Activated CD4-positive, alpha-beta T cell treated with anti-CD3 and anti-CD28 coated beads for 4 hours (primary cell): Measurements from ENCODE around the gene ZCCHC3.
"Not testable (repeated sequence)": the region's sequence is repeated elsewhere in the genome, so short reads cannot be mapped to it uniquely, and the experiment has no call there.

Experiments
- DNase-seq, 2 donors: peaks; one replicate each; pipeline ENCODE4 v3.0.0-alpha.2; 2020

Gene ZCCHC3

DNA sequence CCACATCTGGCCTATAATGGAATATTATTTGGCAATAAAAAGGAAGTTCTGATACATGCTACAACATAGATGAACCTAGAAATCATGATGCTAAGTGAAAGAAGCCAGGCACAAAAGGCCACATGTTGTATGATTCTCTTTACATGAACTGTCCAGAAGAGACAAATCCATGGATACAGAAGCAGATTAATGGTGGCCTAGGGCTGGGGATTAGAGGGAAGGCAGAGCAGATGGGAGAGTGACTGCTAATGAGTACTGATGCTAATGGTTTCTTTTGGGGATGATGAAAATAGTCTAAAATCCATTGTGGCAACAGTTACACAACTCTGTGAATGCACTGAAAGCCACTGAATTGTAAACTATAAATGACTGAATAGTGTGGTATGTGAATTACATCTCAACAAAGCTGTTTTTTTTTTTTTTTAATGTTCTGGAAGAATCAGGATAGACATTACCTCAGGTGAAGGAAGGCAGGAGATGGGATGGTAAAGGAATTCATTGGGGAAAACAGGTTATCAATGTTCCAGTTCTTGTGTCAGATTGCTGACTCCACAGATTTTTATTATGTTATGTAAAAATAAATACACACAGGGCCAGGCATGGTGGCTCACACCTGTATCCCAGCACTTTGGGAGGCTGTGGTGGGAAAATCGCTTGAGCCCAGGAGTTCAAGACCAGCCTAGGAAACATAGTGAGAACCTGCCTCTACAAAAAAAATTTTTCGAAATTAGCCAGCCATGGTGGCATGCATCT, 19.1 kb downstream of the ZCCHC3 start:
- DNase-seq: no peak

DNA sequence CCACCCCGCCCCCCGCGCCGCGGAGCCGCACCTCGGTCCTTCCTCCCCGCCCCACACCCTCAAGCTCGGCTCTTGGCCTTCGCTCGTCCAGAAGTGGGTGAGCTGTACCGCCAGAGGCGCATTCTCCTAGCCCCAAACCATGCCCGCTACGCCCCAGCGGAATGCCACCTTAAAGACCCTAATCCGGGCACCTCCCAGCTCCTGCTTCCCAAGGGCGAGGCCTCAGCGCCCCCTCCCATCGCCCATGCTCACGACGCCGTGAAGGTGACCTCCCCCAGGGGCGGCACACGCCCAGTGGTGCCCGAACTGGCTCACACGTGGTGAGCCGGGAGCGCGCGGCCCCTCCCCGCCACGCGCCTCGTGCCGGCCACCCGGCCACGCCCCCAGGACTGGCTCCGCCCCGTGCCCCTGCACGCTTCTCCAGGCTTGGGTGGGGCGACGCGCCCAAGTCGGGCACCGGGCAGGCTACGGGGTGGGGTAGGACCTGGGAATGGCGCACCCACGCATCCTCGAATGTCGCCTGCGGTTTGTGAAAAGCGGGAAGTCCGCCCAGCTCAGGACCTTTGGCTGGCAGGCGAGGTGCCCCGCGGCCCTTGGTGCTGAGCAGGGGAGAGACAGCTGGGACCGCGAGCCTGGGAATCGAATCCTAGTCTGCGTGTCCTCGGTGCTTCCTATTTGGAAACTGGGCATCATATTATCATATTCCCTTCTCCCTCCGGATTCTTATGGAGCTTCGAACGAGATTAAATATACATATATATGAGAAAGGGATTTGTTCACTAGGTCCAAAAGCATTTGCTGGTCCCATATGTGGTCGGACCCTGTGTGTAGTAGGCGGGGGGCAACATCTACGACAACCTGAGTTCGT, 27.0 kb downstream of the ZCCHC3 start:
- DNase-seq: peak; percentile 91 to 92

DNA sequence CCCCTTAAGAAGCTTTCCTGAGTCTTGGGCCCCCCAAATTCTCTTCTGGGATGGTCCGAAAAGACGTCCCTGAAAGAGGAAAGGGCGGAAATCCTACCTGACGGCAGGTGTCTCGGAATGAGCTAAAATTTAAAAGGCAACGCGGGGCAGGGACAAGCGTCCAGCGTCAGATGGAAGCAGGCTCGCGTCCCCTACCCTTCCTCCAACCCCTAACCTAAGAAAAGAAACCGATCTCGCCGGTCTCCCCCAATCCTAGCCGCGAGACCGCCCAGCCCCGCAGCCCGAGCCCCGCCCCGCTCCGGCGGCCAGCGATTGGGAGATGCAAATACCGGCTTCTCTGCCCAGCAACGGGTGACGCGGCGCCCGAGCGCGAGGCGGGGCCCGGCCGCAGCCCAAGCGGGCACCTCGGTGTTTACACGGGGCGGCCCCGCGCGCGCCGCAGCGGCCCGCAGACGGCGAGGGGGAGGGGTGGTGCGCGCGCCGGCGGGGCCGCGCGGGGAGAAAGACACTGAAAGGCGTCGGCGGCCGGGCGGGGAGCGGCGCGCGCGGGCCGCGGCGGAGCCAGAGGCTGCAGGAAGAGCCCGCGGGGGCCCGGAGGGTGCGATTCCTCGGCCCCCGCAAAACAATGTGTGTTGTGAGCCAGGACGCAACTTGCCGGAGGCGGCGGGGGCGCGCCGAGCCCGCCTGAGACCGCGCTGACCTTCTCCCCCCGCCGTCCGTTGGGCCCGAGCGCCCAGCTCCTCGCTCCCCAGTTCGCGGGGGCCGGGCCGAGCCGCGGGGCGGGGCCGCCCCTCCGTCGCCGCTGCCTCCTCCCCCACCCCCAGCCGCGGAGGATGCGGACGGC, 27.9 kb downstream of the ZCCHC3 start, which contains the start of gene SOX12:
SOX12 (plus strand) TSS at position 508 of the 844 bp plus-strand sequence. CDS start 373 bp downstream, outside the sequence.
- DNase-seq: peak; percentile 95 to 98

DNA sequence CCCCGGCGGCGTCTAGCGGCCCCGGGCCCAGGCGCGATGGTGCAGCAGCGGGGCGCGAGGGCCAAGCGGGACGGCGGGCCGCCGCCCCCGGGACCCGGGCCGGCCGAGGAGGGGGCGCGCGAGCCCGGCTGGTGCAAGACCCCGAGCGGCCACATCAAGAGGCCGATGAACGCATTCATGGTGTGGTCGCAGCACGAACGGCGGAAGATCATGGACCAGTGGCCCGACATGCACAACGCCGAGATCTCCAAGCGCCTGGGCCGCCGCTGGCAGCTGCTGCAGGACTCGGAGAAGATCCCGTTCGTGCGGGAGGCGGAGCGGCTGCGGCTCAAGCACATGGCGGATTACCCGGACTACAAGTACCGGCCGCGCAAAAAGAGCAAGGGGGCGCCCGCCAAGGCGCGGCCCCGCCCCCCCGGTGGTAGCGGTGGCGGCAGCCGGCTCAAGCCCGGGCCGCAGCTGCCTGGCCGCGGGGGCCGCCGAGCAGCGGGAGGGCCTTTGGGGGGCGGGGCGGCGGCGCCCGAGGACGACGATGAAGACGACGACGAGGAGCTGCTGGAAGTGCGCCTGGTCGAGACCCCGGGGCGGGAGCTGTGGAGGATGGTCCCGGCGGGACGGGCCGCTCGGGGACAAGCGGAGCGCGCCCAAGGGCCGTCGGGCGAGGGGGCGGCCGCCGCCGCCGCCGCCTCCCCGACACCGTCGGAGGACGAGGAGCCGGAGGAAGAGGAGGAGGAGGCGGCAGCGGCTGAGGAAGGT, 28.7 kb downstream of the ZCCHC3 start:
- peak; percentile 45 to 48 for DNase-seq

DNA sequence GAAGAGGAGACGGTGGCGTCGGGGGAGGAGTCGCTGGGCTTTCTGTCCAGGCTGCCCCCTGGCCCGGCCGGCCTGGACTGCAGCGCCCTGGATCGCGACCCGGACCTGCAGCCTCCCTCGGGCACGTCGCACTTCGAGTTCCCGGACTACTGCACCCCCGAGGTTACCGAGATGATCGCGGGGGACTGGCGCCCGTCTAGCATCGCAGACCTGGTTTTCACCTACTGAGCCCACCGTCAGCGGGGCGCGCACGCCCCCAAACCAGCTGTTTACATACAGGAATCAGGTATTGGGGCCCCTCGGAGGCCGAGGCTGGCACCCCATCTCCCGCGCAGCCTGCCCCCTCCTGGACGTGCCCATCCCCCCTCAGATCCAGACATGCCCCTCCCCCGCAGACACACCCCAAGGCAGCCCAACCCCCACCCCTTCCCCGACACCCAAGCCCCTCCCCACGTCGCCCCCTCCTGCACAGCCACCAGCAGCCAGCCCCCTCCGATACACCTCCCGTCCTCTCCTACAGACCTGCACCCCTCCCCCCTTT, 29.3 kb downstream of the ZCCHC3 start:
- no peak for DNase-seq

DNA sequence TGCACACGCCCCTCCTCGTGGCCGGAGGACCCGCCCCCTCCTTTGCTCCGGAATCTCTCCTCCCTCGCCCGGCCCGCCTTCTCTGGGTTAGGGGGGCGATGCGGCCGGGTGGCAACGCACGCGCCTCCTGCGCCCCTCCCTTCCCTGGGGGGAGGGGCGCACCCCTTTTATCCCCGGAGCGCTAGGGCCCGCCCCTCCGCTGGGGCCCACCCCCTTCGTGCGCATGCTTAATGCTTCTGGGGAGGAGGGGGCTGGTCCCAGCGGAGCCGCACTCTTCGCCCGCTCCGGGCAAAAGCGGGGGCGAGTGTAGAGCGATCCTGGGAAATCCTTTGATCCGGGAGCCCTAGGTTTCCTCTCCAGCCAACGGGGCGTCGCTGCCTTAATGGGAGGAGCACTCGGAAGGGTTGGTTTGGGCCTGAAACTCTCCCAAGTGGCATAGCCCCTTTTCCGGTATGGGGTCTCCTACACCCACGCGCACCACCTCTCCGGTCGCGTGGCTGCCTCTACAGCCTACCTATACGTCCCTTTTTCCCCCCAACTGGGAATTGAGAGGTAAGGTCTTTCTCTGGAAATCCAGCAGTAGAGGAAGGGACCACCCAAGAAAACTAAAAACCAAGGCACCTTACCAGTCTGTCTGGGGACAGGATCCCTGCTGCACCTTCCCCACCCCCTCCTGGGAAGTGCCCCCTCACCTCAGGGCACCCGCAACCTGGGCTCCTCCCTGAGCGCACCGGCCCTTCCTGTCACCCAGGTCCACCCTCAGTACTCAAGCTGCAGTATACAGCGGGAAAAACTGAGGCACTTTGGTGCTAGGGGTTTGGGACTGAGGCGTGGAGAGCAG, 30.0 kb downstream of the ZCCHC3 start:
- DNase-seq: peak; percentile 69 to 71

DNA sequence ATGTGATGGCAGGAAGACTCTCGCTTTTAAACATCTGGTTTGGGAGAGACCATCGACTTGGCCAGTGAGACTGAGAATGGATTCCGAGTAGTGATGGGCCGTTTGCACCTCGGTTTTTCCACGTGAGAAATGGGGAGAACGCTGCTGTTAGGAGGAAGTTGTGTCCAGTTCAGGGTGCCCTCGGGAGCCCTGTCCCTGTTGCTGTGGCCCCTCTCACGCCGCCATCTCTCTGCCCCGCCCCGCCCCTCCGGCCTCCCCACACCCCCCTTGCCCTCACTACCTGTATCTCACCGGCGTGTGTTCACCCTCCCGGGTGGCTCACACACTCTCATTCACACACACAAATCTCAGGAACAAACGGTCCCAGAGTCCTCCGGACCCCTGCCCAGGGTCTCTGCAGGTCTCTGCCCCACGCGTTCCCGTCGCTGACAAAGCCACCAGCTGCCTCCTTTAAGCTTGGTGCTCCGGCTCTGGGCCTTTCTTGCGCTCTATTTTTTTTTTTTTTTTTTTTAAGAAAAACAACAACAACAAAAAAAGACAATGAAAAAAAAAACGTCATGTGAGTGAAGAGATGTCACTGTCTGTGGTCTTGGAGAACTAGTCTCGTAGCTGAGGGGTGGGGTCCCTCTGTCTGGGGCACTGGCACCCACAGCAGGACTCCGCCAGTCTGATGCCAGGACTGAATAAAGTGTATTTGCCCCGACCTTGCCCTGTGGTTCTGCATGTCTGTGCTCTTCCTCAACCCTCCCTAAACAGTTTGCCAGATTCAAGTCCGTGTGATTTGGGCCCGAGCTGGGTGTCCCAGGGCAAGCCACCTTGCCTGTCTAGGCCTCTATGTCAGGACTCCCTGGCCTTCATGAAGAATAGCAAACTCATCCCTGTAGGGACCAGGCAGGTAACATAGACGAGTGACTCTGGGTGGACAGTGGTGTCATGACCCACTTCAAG, 30.9 kb downstream of the ZCCHC3 start:
- DNase-seq: no peak

DNA sequence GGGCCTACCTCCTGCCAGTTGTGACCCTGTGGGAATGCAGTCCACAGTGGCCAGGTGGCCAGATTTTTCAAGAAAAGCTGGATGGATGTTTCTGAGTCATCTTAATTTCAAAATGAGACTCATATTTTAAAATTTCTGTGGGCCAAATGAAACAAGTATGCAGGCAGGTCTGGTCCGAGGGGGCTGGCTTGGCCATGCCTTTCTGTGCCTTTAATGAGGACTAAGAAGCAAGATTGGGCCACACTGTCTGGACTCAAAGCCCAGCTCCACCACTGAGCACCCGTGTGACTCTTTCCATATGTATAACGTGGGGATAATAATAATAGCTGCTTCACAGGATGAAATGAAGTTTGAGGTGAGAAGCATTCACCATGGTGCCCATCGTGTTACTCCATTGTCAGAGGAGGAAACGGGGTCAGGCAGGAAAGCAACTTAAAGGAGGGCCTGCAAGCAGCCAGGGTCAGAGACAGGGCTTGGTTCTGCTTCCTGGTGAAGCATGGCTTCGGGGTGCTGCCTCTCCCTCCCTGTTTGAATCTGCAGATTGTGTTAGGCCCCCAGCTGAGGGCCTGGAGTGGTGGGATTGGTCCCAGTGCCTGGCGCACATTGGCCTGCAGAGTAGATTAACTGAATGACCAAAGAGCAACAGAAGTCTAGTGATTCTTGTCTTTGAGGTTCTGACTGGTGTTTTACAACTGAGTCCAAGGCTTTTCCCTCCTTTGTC, 31.8 kb downstream of the ZCCHC3 start:
- no peak for DNase-seq

DNA sequence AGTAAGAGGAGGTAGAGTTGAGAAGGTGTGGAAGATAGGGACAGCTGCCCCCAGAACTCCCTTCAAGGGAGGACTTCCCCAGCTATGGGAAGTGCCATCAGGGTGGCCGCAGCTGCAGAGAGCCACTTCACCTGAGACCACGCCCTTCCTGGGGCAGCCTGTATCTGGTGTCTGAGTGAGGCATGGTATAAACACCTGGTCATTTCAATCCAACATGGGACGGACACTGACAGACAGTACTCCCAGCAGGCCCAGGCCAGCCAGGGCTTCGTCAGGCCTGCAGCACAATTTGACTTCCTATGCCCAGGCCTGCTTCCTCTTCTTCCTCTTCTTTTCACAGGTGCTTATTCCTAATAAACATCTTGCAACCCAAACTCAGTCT, 32.5 kb downstream of the ZCCHC3 start:
- no peak for DNase-seq

DNA sequence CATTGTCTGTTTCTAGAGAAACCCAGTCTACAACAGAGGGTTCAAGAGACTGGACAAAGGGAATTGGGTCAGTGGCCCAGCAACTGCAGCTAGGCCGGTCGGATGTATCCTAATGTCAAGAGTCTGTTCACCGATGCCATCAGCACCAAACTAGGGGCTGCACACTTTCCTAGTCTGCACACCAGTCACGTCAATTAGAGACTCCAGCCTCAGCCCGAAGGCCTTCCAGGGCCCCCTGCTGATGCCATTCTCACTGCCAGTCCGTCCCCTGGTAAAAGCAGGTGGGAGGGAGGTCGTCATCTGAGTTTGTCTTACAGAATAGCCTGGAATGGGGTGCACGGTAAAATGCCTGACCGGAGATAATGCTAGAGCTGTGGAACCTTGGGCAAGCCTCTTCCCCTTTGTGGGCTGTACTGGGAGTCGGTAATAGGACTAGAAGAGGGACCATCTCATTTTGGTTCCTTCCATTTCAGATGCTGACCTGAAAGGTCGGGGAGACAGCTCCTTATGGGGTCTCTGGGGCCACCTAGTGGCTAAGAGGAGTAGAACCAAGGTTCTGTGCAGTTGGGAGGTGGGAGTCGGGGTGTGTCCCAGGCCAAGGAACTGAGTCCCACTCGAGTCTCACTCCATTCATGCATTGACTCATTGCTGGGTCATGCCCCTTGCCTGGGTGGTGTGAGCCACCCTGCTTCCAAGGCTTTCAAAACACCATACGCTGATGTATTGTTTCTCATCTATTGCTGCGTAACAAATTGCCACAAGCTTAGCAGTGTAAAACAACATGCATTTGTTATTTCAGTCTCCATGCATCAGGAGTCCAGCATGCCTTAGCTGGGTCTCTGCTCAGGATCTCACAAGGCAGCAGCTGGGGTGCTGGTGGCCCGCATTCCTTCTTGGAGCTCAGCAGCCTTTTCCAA, 33.1 kb downstream of the ZCCHC3 start:
- peak; percentile 61 to 63 for DNase-seq

DNA sequence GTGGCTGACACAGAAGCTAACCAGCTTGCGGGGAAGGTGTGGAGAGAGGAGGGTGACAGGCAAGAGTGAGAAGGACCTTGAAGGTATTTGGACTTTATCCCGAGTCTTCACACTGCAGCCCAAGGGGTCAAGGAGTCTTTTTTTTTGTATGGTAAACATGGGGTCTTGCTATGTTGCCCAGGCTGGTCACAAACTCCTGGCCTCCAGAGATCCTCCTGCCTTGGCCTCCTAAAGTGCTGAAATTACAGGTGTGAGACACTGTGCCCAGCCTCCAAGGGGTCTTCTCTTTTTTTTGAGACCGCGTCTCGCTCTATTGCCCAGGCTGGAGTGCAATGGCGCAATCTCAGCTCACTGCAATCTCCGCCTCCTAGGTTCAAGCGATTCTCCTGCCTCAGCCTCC, 37.2 kb downstream of the ZCCHC3 start:
- DNase-seq: no peak

DNA sequence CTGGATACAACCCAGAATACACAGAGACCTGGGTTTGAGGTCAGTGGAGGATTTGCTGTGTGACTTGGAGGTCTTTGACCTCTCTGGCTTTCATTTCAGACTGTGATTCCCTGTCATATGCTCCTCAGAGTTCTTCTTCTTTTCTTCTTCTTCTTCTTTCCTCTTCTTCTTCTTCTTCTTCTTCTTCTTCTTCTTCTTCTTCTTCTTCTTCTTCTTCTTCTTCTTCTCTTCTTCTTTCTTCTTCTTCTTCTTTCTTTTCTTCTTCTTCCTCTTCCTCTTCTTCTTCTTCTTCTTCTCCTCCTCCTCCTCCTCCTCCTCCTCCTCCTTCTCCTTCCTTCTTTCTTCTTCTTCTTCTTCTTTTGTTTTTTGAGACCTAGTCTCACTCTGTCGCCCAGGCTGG, 38.7 kb downstream of the ZCCHC3 start:
- DNase-seq: not testable (repeated sequence)

DNA sequence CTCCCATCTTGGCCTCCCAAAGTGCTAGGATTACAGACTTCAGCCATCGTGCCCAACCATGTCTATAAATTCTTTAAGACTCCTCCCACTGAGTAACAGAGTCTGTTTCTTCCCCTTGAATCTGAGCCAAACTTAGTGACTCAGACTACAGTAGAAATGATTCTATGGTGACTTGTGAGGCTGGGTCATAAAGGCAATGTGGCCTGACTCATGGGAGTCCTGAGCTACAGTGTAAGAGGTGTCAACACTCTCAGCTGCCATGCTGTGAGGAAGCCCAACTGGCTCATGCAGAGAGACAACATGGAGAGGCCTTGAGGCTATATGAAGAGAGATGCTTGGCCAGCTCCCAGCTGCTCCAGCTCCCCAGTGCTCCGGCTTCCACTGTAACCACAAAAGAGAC, 44.3 kb downstream of the ZCCHC3 start:
- no peak for DNase-seq

DNA sequence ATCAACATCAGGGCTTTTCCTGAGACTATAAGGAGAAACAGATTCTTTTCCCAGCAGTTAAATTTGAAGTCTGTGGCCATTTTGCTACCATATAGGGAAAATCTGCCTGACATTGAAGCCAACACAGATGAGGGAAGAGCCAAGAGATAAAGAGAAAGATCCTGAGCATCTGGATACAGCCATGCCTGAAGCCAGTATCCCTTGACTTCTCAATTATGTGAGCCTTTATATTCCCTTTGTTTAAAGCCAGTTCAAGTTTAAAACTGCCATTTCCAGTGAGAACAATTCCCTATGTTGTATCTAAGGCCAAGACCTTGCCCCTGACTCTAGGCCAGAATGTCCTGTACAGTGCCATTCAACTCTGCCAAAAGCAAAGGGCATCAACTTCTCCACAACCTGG, 45.7 kb downstream of the ZCCHC3 start:
- no peak for DNase-seq

DNA sequence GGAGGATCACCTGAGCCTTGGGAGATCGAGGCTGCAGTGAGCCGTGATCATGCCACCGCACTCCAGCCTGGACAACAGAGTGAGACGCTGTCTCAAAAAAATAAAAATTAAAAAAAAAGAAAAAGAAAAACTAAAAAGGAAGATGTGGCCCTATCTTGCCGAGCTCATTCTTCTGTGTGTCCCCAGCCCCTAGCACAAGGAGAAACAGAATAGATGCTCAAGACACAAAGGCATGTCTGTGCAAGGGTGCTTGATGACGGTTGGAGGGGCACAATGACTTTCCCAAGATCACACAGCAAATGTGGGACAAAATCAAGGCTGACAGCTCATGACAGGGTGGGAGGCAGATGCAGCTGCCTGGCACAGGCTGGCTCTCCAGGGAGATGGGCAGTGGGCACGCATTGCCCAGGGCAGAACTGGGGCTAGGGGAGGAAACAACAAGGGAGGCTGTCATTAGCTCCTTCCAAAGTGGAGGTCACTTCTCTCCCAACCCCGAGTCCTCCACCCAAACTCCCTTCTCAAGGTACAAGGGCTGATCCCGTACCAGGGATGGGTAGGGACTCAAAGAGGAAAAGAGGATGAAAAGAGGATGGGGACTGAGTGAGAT, 48.8 kb downstream of the ZCCHC3 start:
- no peak for DNase-seq

DNA sequence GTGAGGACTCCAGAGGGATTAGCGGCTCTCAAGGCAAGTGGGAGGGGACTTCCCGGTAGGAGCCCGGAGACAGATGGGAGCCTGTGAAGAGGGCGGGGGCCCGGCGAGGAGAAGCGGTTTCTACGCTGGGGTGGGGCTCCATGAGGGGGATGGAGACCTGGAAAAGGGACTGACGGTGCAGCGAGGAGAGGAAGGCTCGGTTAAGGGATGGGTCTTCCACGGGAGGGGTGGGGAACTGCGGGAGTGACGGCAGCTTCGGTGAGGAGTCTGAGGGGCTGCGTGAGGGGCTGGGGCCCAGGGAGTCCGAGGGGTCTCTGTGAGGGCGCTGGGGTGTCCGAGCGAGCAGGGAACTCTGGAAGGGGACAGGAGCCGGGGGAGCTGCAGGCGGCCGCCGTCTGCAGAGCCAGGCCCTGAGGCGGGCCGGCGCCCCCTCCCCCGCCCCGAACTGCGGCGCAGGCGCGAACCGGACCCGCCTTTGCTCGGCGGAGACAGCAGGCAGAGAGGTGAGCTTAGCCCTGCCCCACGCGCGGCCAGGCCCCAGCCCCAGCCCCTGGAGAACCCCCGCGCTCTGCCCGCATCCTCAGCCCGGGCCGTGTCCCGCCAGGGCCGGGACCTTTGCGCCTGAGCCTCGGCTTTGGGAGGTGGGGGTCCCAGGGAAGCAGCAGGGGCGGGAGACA, 49.4 kb downstream of the ZCCHC3 start, which contains the start of gene NRSN2:
NRSN2 (plus strand) TSS at position 472 of the 677 bp plus-strand sequence. CDS start 2,533 bp downstream, outside the sequence.
- peak in 1 of 2 donors; percentile 8 for DNase-seq

DNA sequence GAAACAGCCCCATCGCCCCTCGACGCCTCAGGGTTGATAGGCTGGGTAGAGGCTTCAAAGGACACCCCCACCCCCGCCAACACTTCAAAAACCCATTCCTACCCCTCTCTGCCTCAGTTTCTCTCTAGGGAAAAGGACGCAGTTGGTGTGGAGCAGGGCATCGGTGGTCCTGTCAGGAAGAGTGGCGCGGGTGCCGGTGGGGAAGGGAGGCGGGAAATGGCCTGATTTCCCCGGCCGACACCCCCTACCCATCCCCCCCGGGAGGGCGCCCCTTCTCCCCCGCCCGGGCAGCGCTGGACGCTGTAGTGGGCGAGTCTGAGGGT, 49.9 kb downstream of the ZCCHC3 start:
- DNase-seq: no peak
